Liver (tissue), 9 donors: ENCODE results near the gene KANSL1L. TPM values are rescaled to one million over a fixed set of nuclear protein-coding genes. Genes with fewer than 3 reads are reported as not detected.
"Not testable (repeated sequence)": the region's sequence is repeated elsewhere in the genome, so short reads cannot be mapped to it uniquely, and the experiment has no call there.

Experiments used
- DNase-seq: peaks from one replicate; pipeline ENCODE4 v3.0.0-alpha.2; 2017; ENCODE audit warnings: low spot score
- H3K27ac ChIP-seq, 2 donors: one replicate each; pipeline ENCODE4 v1.7.0; 2013; ENCODE audit warnings: inconsistent platforms in 2 of 2, low read length in 2 of 2, control low read depth in 1 of 2, low read depth in 1 of 2, mild to moderate bottlenecking in 1 of 2
- H3K27me3 ChIP-seq, 4 donors: one replicate each; pipeline versions ENCODE4 v1.6.1 to v1.7.0; 2013; ENCODE audit warnings: low read length in 3 of 4, inconsistent platforms in 1 of 4, mild to moderate bottlenecking in 1 of 4, moderate library complexity in 1 of 4; ENCODE audit not compliant: control insufficient read depth in 4 of 4, insufficient read depth in 4 of 4
- H3K36me3 ChIP-seq, 4 donors: one replicate each; pipeline versions ENCODE4 v1.6.1 to v1.7.0; 2013; ENCODE audit warnings: low read length in 3 of 4, mild to moderate bottlenecking in 3 of 4, low read depth in 1 of 4, moderate library complexity in 1 of 4; ENCODE audit not compliant: control insufficient read depth in 4 of 4, insufficient read depth in 3 of 4
- H3K4me1 ChIP-seq, 4 donors: one replicate each; pipeline versions ENCODE4 v1.6.1 to v1.7.0; 2013; ENCODE audit warnings: low read length in 3 of 4, mild to moderate bottlenecking in 3 of 4, moderate library complexity in 1 of 4; ENCODE audit not compliant: control insufficient read depth in 4 of 4, insufficient read depth in 4 of 4
- H3K4me3 ChIP-seq, 3 donors: one replicate each; pipeline versions ENCODE4 v1.6.1 to v1.7.0; 2013; ENCODE audit warnings: low read length in 3 of 3, control low read depth in 1 of 3, low read depth in 1 of 3, mild to moderate bottlenecking in 1 of 3
- H3K9ac ChIP-seq, 2 donors: one replicate each; pipeline ENCODE4 v1.7.0; 2013; ENCODE audit warnings: low read length in 2 of 2, mild to moderate bottlenecking in 2 of 2, moderate library complexity in 2 of 2, control low read depth in 1 of 2, low read depth in 1 of 2
- H3K9me3 ChIP-seq, 4 donors: one replicate each; pipeline versions ENCODE4 v1.6.1 to v1.7.0; 2013; ENCODE audit warnings: low read length in 3 of 4; ENCODE audit not compliant: control insufficient read depth in 4 of 4
- EGR1 ChIP-seq, 2 donors: IDR thresholded peaks; 2 replicates each; pipeline ENCODE4 v1.6.1; 2016 to 2018; ENCODE audit warnings: antibody characterized with exemption in 2 of 2, low read depth in 2 of 2
- FOXA1 ChIP-seq: IDR thresholded peaks from 2 replicates; pipeline ENCODE4 v1.6.1; 2016; ENCODE audit warnings: antibody characterized with exemption
- FOXA2 ChIP-seq: IDR thresholded peaks from 2 replicates; pipeline ENCODE4 v1.6.1; 2016; ENCODE audit warnings: antibody characterized with exemption
- GABPA ChIP-seq, 2 donors: IDR thresholded peaks in 1 of 2; conservative IDR thresholded peaks in 1 of 2; 2 replicates each; pipeline ENCODE4 v1.6.1; 2016; ENCODE audit warnings: antibody characterized with exemption in 2 of 2, mild to moderate bottlenecking in 1 of 2, moderate library complexity in 1 of 2
- HNF4A ChIP-seq, 2 donors: conservative IDR thresholded peaks; 2 replicates each; pipeline ENCODE4 v1.6.1; 2016; ENCODE audit warnings: antibody characterized with exemption in 2 of 2, mild to moderate bottlenecking in 2 of 2
- HNF4G ChIP-seq: IDR thresholded peaks from 2 replicates; pipeline ENCODE4 v1.6.1; 2016; ENCODE audit warnings: antibody characterized with exemption
- JUND ChIP-seq, 2 donors: IDR thresholded peaks; 2 replicates each; pipeline ENCODE4 v1.6.1; 2016; ENCODE audit warnings: antibody characterized with exemption in 2 of 2
- NR2F2 ChIP-seq: IDR thresholded peaks from 2 replicates; pipeline ENCODE4 v1.6.1; 2016; ENCODE audit warnings: antibody characterized with exemption
- RAD21 ChIP-seq, 2 donors: IDR thresholded peaks; 2 replicates each; pipeline ENCODE4 v1.6.1; 2016; ENCODE audit warnings: antibody characterized with exemption in 2 of 2, mild to moderate bottlenecking in 2 of 2
- RXRA ChIP-seq, 2 donors: IDR thresholded peaks; 2 replicates each; pipeline ENCODE4 v1.6.1; 2017 to 2018; ENCODE audit warnings: antibody characterized with exemption in 2 of 2, mild to moderate bottlenecking in 1 of 2
- SP1 ChIP-seq: IDR thresholded peaks from 2 replicates; pipeline ENCODE4 v1.6.1; 2018; ENCODE audit warnings: antibody characterized with exemption, mild to moderate bottlenecking
- TAF1 ChIP-seq: conservative IDR thresholded peaks from 2 replicates; pipeline ENCODE4 v1.6.1; 2016; ENCODE audit warnings: antibody characterized with exemption, mild to moderate bottlenecking
- YY1 ChIP-seq: IDR thresholded peaks from 2 replicates; pipeline ENCODE4 v1.6.1; 2016; ENCODE audit warnings: antibody characterized with exemption, mild to moderate bottlenecking
- WGBS: extraction: QIAGEN DNeasy Blood & Tissue Kit; methylation state at CpG from one replicate; pipeline ENCODE4 v1.1.7; 2013; 5-methylcytosine and 5-hydroxymethylcytosine counted together
- polyA plus RNA-seq, 2 donors: library from polyadenylated mRNA; stranded (reverse) in 1 of 2; unstranded in 1 of 2; fragments of 200-250 nt in 1 of 2; fragments of >200 nt in 1 of 2; fragmentation: Nextera tagmentation in 1 of 2; extraction: Ambion mirVana in 1 of 2; gene quantifications; one replicate each; pipeline versions ENCODE4 v1.2.1 to v1.2.3, GENCODE V29; 2013 to 2015
- total RNA-seq, 2 donors: library from RNA; depleted of rRNA; stranded (reverse); fragments of >200 nt; gene quantifications; one replicate each; pipeline ENCODE4 v1.2.3, GENCODE V29; 2014
- TF ChIP-seq, protein P1 (sequence below): IDR thresholded peaks from 2 replicates; pipeline ENCODE4 v1.6.1; 2016; ENCODE audit warnings: antibody characterized with exemption
- TF ChIP-seq, protein P2 (sequence below): IDR thresholded peaks from 2 replicates; pipeline ENCODE4 v1.6.1; 2016; ENCODE audit warnings: antibody characterized with exemption
- TF ChIP-seq, protein P3 (sequence below): IDR thresholded peaks from 2 replicates; pipeline ENCODE4 v1.6.1; 2016; ENCODE audit warnings: antibody characterized with exemption
- TF ChIP-seq, protein P4 (sequence below): IDR thresholded peaks from 2 replicates; pipeline ENCODE4 v1.6.1; 2016; ENCODE audit warnings: antibody characterized with exemption, mild to moderate bottlenecking
- TF ChIP-seq, protein P5 (sequence below): fragments of 150-350 bp; IDR thresholded peaks from 2 replicates; pipeline ENCODE4 v1.5.1; 2017; ENCODE audit warnings: improper control_type of control experiment, low read depth, low read length; ENCODE audit not compliant: missing input control
- donor health status: healthy.
- donor health status: healthy.
- donor health status: healthy.
- donor health status: healthy.
- donor health status: healthy.

KANSL1L gene
- total and polyA plus RNA-seq, 4 donors, result 2.1 to 31.6 (median 11.4) TPM

DNA sequence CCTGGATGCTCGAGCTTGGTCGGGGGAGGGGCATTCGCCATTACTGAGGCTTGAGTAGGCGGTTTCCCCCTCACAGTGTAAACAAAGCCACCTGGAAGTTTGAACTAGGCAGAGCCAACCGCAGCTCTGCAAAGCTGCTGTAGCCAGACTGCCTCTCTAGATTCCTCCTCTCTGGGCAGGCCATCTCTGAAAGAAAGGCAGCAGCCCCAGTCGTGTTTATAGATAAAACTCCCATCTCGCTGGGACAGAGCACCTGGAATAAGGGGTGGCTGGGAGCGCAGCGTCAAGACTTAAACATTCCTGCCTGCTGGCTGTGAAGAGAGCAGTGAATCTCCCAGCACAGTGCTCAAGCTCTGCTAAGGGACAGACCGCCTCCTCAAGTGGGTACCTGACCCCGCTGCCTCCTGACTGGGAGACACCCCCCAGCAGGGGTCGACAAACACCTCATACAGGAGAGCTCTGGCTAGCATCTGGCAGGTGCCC, 10.4 kb upstream of the KANSL1L start:
- not testable (repeated sequence) for H3K27me3 ChIP-seq, DNase-seq, H3K36me3 ChIP-seq, H3K27ac ChIP-seq, H3K9ac ChIP-seq, H3K4me3 ChIP-seq, H3K4me1 ChIP-seq
- 80% methylated on average over 12 of the region's 12 CpGs for WGBS
- peaks cover 0 to 10% (median 1%) of the 10 kb centered on the region in 4 donors for H3K9me3 ChIP-seq

DNA sequence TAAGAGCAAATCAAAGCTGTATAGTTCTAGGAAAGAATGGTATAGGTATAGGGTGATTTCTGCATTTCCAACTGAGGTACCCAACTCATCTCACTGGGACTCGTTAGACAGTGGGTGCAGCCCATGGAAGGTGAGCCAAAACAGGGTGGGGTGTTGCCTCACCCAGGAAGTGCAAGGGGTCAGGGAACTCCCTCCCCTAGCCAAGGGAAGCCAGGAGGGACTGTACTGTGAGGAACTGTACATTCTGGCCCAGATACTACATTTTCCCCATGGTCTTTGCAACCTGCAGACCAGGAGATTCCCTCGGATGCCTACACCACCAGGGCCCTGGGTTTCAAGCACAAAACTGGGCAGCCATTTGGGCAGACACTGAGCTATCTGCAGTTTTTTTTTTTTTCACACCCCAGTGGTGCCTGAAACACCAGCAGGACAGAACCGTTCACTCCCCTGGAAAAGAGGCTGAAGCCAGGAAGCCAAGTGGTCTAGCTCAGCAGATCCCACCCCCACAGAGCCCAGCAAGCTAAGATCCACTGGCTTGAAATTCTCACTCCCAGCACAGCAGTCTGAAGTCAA, 9.9 kb upstream of the KANSL1L start:
- not testable (repeated sequence) for H3K27ac ChIP-seq, DNase-seq
- WGBS, result 76% methylated on average over 3 of the region's 3 CpGs

DNA sequence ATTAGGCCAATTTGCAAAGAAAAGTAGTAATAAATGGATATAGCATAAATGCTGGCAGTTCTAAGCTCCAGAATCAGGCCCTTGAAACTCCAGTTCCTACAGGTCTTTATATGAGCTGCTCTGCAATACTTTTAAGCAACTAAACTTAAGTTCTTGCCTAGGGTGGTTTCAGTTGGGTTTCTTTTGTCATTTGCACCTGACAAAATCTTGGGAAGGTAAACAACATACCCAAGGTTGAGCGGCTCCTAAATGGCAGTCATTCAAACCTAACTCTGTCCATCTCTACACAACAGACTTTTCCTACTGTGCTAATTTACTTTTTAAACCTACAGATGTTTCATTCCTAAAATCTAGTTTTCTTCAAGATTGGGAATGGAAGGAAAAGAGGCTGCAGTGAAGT, 9.3 kb upstream of the KANSL1L start:
- H3K4me3 ChIP-seq, result no peak overlapping the region
- H3K27ac ChIP-seq, result no peak overlapping the region
- no peak overlapping the region for H3K9ac ChIP-seq
- TF ChIP-seq TAF1, result no peak
- TF ChIP-seq SP1, result no peak
- TF ChIP-seq NR2F2, result no peak
- TF ChIP-seq FOXA2, result no peak
- no peak for TF ChIP-seq EGR1 (IDR thresholded peaks at IDR 0.05; ENCODE audit: low read depth in 2 of 2)
- TF ChIP-seq, protein P1, sequence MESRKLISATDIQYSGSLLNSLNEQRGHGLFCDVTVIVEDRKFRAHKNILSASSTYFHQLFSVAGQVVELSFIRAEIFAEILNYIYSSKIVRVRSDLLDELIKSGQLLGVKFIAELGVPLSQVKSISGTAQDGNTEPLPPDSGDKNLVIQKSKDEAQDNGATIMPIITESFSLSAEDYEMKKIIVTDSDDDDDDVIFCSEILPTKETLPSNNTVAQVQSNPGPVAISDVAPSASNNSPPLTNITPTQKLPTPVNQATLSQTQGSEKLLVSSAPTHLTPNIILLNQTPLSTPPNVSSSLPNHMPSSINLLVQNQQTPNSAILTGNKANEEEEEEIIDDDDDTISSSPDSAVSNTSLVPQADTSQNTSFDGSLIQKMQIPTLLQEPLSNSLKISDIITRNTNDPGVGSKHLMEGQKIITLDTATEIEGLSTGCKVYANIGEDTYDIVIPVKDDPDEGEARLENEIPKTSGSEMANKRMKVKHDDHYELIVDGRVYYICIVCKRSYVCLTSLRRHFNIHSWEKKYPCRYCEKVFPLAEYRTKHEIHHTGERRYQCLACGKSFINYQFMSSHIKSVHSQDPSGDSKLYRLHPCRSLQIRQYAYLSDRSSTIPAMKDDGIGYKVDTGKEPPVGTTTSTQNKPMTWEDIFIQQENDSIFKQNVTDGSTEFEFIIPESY, result no peak
- no peak for TF ChIP-seq JUND (IDR thresholded peaks at IDR 0.05)
- TF ChIP-seq GABPA (IDR thresholded peaks at IDR 0.05 in 1 of 2, conservative IDR thresholded peaks at IDR 0.05 in 1 of 2), result no peak
- TF ChIP-seq, protein P2, sequence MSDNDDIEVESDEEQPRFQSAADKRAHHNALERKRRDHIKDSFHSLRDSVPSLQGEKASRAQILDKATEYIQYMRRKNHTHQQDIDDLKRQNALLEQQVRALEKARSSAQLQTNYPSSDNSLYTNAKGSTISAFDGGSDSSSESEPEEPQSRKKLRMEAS, result no peak
- TF ChIP-seq HNF4G, result no peak
- TF ChIP-seq FOXA1, result no peak
- TF ChIP-seq HNF4A (conservative IDR thresholded peaks at IDR 0.05), result no peak
- TF ChIP-seq RXRA (IDR thresholded peaks at IDR 0.05), result no peak
- TF ChIP-seq, protein P3, sequence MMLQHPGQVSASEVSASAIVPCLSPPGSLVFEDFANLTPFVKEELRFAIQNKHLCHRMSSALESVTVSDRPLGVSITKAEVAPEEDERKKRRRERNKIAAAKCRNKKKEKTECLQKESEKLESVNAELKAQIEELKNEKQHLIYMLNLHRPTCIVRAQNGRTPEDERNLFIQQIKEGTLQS, result no peak
- TF ChIP-seq, protein P4, sequence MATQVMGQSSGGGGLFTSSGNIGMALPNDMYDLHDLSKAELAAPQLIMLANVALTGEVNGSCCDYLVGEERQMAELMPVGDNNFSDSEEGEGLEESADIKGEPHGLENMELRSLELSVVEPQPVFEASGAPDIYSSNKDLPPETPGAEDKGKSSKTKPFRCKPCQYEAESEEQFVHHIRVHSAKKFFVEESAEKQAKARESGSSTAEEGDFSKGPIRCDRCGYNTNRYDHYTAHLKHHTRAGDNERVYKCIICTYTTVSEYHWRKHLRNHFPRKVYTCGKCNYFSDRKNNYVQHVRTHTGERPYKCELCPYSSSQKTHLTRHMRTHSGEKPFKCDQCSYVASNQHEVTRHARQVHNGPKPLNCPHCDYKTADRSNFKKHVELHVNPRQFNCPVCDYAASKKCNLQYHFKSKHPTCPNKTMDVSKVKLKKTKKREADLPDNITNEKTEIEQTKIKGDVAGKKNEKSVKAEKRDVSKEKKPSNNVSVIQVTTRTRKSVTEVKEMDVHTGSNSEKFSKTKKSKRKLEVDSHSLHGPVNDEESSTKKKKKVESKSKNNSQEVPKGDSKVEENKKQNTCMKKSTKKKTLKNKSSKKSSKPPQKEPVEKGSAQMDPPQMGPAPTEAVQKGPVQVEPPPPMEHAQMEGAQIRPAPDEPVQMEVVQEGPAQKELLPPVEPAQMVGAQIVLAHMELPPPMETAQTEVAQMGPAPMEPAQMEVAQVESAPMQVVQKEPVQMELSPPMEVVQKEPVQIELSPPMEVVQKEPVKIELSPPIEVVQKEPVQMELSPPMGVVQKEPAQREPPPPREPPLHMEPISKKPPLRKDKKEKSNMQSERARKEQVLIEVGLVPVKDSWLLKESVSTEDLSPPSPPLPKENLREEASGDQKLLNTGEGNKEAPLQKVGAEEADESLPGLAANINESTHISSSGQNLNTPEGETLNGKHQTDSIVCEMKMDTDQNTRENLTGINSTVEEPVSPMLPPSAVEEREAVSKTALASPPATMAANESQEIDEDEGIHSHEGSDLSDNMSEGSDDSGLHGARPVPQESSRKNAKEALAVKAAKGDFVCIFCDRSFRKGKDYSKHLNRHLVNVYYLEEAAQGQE, result no peak
- no peak for TF ChIP-seq YY1
- no peak for TF ChIP-seq RAD21 (IDR thresholded peaks at IDR 0.05)
- TF ChIP-seq, protein P5, sequence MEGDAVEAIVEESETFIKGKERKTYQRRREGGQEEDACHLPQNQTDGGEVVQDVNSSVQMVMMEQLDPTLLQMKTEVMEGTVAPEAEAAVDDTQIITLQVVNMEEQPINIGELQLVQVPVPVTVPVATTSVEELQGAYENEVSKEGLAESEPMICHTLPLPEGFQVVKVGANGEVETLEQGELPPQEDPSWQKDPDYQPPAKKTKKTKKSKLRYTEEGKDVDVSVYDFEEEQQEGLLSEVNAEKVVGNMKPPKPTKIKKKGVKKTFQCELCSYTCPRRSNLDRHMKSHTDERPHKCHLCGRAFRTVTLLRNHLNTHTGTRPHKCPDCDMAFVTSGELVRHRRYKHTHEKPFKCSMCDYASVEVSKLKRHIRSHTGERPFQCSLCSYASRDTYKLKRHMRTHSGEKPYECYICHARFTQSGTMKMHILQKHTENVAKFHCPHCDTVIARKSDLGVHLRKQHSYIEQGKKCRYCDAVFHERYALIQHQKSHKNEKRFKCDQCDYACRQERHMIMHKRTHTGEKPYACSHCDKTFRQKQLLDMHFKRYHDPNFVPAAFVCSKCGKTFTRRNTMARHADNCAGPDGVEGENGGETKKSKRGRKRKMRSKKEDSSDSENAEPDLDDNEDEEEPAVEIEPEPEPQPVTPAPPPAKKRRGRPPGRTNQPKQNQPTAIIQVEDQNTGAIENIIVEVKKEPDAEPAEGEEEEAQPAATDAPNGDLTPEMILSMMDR, result no peak
- no peak for DNase-seq
- WGBS, result 97% methylated on average over 1 of the region's 1 CpG
- no peaks in the 10 kb centered on the region for H3K4me1 ChIP-seq
- H3K27me3 ChIP-seq, result no peaks in the 10 kb centered on the region
- peaks cover 0 to 10% (median 1%) of the 10 kb centered on the region in 4 donors for H3K9me3 ChIP-seq
- H3K36me3 ChIP-seq, result peaks cover 0 to 2% (median 0%) of the 10 kb centered on the region in 4 donors

More for the DNA sequence above, 9.9 kb upstream of the KANSL1L start:
- peaks cover 0 to 10% (median 1%) of the 10 kb centered on the region in 4 donors for H3K9me3 ChIP-seq
- H3K27me3 ChIP-seq, H3K36me3 ChIP-seq, H3K9ac ChIP-seq, H3K4me1 ChIP-seq, H3K4me3 ChIP-seq: not testable (repeated sequence)
